ENCODE results near the gene PDE3B. TPM values are rescaled to one million over a fixed set of nuclear protein-coding genes. Genes with fewer than 3 reads are reported as not detected.

Gene PDE3B
- total RNA-seq, 1 experiment from 2014 or later = 4.8 TPM

DNA sequence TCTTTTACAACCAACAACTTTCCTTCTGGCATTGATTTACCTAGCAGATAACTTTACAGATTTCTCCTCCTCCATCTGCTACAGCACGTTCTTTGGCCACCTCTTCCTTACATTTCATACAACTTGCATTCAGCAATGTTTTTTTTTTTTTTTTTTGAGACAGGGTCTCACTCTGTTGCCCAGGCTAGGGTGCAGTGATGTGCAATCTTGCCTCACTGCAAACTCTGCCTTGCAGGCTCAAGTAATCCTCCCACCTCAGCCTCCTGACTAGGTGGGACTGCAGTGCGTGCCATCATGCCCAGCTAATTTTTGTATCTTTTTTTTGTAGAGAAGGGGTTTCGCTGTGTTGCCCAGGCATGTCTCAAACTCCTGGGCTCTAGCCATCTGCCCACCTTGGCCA, 6.5 kb downstream of the PDE3B start:
- H3K27me3 ChIP-seq (replicated peaks; ENCODE audit: insufficient read depth, low read depth, low read length, poor library complexity) = peaks cover 25% of the 10 kb centered on the region
- BruUV-seq (replicated peaks) = no TSS peak
- no peak overlapping the region for H3K4me3 ChIP-seq (ENCODE audit: low read depth, low read length, poor library complexity, severe bottlenecking)
- CTCF ChIA-PET = no interaction called here
- DNase-seq (ENCODE audit: low spot score) = no peak
- TF ChIP-seq, protein P1, sequence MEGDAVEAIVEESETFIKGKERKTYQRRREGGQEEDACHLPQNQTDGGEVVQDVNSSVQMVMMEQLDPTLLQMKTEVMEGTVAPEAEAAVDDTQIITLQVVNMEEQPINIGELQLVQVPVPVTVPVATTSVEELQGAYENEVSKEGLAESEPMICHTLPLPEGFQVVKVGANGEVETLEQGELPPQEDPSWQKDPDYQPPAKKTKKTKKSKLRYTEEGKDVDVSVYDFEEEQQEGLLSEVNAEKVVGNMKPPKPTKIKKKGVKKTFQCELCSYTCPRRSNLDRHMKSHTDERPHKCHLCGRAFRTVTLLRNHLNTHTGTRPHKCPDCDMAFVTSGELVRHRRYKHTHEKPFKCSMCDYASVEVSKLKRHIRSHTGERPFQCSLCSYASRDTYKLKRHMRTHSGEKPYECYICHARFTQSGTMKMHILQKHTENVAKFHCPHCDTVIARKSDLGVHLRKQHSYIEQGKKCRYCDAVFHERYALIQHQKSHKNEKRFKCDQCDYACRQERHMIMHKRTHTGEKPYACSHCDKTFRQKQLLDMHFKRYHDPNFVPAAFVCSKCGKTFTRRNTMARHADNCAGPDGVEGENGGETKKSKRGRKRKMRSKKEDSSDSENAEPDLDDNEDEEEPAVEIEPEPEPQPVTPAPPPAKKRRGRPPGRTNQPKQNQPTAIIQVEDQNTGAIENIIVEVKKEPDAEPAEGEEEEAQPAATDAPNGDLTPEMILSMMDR (conservative IDR thresholded peaks at IDR 0.05; ENCODE audit: low read depth, low read length) = no peak
- no peak for TF ChIP-seq EZH2 (IDR thresholded peaks at IDR 0.05; ENCODE audit: borderline replicate concordance, low read depth, low read length, poor library complexity, severe bottlenecking)
- no peaks in the 10 kb centered on the region for H3K9me3 ChIP-seq (ENCODE audit: low read depth, low read length, poor library complexity, severe bottlenecking)
- H3K4me1 ChIP-seq (ENCODE audit: insufficient read depth, low read length, poor library complexity, severe bottlenecking) = peaks cover 7% of the 10 kb centered on the region
- intact Hi-C loops (cut with micrococcal nuclease; ENCODE audit: unreplicated experiment) = no loop called here
- H3K27ac ChIP-seq (ENCODE audit: low read depth, low read length, poor library complexity, severe bottlenecking) = no peak overlapping the region
- POLR2A ChIA-PET (ENCODE audit: low non-redundant PET) = no interaction called here
- H3K36me3 ChIP-seq (ENCODE audit: insufficient read depth, low read length, poor library complexity, severe bottlenecking) = no peaks in the 10 kb centered on the region

DNA sequence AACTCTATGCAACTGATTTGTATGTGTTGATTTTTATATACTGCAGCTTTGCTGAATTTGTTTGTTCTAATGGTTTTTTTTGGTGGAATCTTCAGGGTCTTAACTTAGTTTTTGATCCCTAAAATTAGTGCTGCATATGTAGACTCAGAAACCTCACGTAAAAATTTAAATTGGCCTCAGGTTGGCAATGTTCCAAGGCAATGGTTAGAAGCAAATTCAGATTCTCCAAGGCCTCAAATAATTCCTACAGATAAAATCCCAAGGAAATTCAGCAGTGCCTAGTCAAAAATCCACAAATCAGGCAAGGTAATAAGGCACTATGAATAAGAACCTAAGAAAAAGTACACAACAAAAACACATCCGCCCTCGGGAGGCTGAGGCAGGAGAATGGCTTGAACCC, 9.5 kb downstream of the PDE3B start:
- ChIA-PET POLR2A (ENCODE audit: low non-redundant PET) (no interaction called here), CTCF (no interaction called here)
- no peak overlapping the region for H3K27ac ChIP-seq (ENCODE audit: low read depth, low read length, poor library complexity, severe bottlenecking)
- H3K36me3 ChIP-seq (ENCODE audit: insufficient read depth, low read length, poor library complexity, severe bottlenecking) = no peaks in the 10 kb centered on the region
- no peak for TF ChIP-seq EZH2 (IDR thresholded peaks at IDR 0.05; ENCODE audit: borderline replicate concordance, low read depth, low read length, poor library complexity, severe bottlenecking)
- TF ChIP-seq, protein P1 (conservative IDR thresholded peaks at IDR 0.05; ENCODE audit: low read depth, low read length) = no peak
- no peak overlapping the region for H3K4me3 ChIP-seq (ENCODE audit: low read depth, low read length, poor library complexity, severe bottlenecking)
- H3K9me3 ChIP-seq (ENCODE audit: low read depth, low read length, poor library complexity, severe bottlenecking) = no peaks in the 10 kb centered on the region
- peaks cover under 1% of the 10 kb centered on the region for H3K27me3 ChIP-seq (replicated peaks; ENCODE audit: insufficient read depth, low read depth, low read length, poor library complexity)
- intact Hi-C loops (cut with micrococcal nuclease; ENCODE audit: unreplicated experiment) = no loop called here
- H3K4me1 ChIP-seq (ENCODE audit: insufficient read depth, low read length, poor library complexity, severe bottlenecking) = no peaks in the 10 kb centered on the region
- DNase-seq (ENCODE audit: low spot score) = peak; percentile 1
- BruUV-seq (replicated peaks) = no TSS peak

DNA sequence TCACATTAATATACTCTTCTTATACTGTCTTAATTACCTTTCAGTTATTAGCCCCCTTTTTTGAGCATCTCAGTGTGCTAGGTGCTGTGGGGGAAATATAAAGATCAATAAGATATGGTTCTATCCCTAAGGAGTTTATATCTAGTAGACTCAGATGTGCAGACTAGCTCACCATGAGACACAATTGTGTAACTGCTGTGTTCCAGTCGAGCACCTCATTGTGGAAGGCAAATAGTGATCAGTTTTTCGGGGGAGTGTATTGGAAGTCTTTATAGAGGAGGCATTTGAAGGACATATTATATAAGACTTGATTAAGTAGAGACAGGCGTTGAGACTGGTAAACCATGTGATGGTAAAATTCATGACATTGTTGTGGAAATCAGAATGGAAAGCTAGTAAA, 11.8 kb downstream of the PDE3B start:
- CTCF ChIA-PET = no interaction called here
- DNase-seq (ENCODE audit: low spot score) = no peak
- Histone ChIP-seq H3K27ac (ENCODE audit: low read depth, low read length, poor library complexity, severe bottlenecking) (no peak overlapping the region), H3K4me3 (ENCODE audit: low read depth, low read length, poor library complexity, severe bottlenecking) (no peak overlapping the region), H3K36me3 (ENCODE audit: insufficient read depth, low read length, poor library complexity, severe bottlenecking) (no peaks in the 10 kb centered on the region), H3K27me3 (replicated peaks; ENCODE audit: insufficient read depth, low read depth, low read length, poor library complexity) (no peaks in the 10 kb centered on the region), H3K9me3 (ENCODE audit: low read depth, low read length, poor library complexity, severe bottlenecking) (no peaks in the 10 kb centered on the region), H3K4me1 (ENCODE audit: insufficient read depth, low read length, poor library complexity, severe bottlenecking) (no peaks in the 10 kb centered on the region)
- POLR2A ChIA-PET (ENCODE audit: low non-redundant PET) = no interaction called here
- intact Hi-C loops (cut with micrococcal nuclease; ENCODE audit: unreplicated experiment) = no loop called here
- BruUV-seq (replicated peaks) = no TSS peak
- TF ChIP-seq, protein P1 (conservative IDR thresholded peaks at IDR 0.05; ENCODE audit: low read depth, low read length) = no peak
- no peak for TF ChIP-seq EZH2 (IDR thresholded peaks at IDR 0.05; ENCODE audit: borderline replicate concordance, low read depth, low read length, poor library complexity, severe bottlenecking)
